Measurements from ENCODE around the gene RXFP2.
A peak's percentile ranks its signal among the peaks of the same experiment; 100 is the strongest.

Gene RXFP2

GRCh38 chr13:31815361-31816144 lies 76.2 kb downstream of the RXFP2 start:
- Histone ChIP-seq H3K4me1 (no peaks in the 10 kb centered on the region), H3K36me3 (no peaks in the 10 kb centered on the region), H3K4me3 (no peak overlapping the region), H3K27me3 (no peaks in the 10 kb centered on the region), H3K27ac (no peak overlapping the region), H3K9me3 (peaks cover 0 to 18% (median 0%) of the 10 kb centered on the region in 3 donors)
- DNase-seq = no peak
- intact Hi-C loops (cut with DNase I; ENCODE audit: low total_unique reads) = no loop called here
- no peak for TF ChIP-seq CTCF (IDR thresholded peaks at IDR 0.05)

GRCh38 chr13:31818236-31818635 lies 78.9 kb downstream of the RXFP2 start:
- Histone ChIP-seq H3K27me3 (no peaks in the 10 kb centered on the region), H3K4me3 (no peak overlapping the region), H3K27ac (no peak overlapping the region), H3K36me3 (no peaks in the 10 kb centered on the region), H3K4me1 (no peaks in the 10 kb centered on the region), H3K9me3 (peaks cover 0 to 18% (median 0%) of the 10 kb centered on the region in 3 donors)
- DNase-seq = no peak
- TF ChIP-seq CTCF (IDR thresholded peaks at IDR 0.05) = no peak
- intact Hi-C loops (cut with DNase I; ENCODE audit: low total_unique reads) = no loop called here

GRCh38 chr13:31824705-31825517 lies 85.6 kb downstream of the RXFP2 start:
- no peaks in the 10 kb centered on the region for H3K36me3 ChIP-seq
- intact Hi-C loops (cut with DNase I; ENCODE audit: low total_unique reads) = no loop called here
- H3K27me3 ChIP-seq = no peaks in the 10 kb centered on the region
- no peak for DNase-seq
- H3K9me3 ChIP-seq = no peaks in the 10 kb centered on the region
- H3K4me1 ChIP-seq = peaks cover 0 to 5% (median 0%) of the 10 kb centered on the region in 4 donors
- H3K4me3 ChIP-seq = no peak overlapping the region
- no peak overlapping the region for H3K27ac ChIP-seq
- peak; percentile 43 to 62 for TF ChIP-seq CTCF (IDR thresholded peaks at IDR 0.05)

- intact Hi-C loops (cut with DNase I; ENCODE audit: low total_unique reads) = no loop called here
- H3K4me3 ChIP-seq = no peak overlapping the region
- no peak overlapping the region for H3K27ac ChIP-seq
- no peaks in the 10 kb centered on the region for H3K9me3 ChIP-seq
- H3K36me3 ChIP-seq = no peaks in the 10 kb centered on the region
- H3K27me3 ChIP-seq = no peaks in the 10 kb centered on the region
- no peak for DNase-seq
- peaks cover 0 to 5% (median 0%) of the 10 kb centered on the region in 4 donors for H3K4me1 ChIP-seq
- TF ChIP-seq CTCF (IDR thresholded peaks at IDR 0.05) = no peak
Measured at GRCh38 chr13:31826521-31826920, 87.2 kb downstream of the RXFP2 start.

- peaks cover 0 to 5% (median 0%) of the 10 kb centered on the region in 4 donors for H3K4me1 ChIP-seq
- H3K4me3 ChIP-seq = no peak overlapping the region
- no peaks in the 10 kb centered on the region for H3K27me3 ChIP-seq
- intact Hi-C loops (cut with DNase I; ENCODE audit: low total_unique reads) = no loop called here
- H3K36me3 ChIP-seq = no peaks in the 10 kb centered on the region
- no peaks in the 10 kb centered on the region for H3K9me3 ChIP-seq
- no peak overlapping the region for H3K27ac ChIP-seq
- no peak for TF ChIP-seq CTCF (IDR thresholded peaks at IDR 0.05)
- DNase-seq = no peak
Measured at GRCh38 chr13:31827707-31828106, 88.4 kb downstream of the RXFP2 start.

Measured in tibial artery (tissue), 4 donors.